Glomerular visceral epithelial cell (primary cell): Measurements from ENCODE around the gene ANKS1A.

Experiments used
- DNase-seq: peaks from one replicate; pipeline ENCODE4 v3.0.0-alpha.2; 2016; ENCODE audit errors: extremely low spot score

The ANKS1A gene

DNA sequence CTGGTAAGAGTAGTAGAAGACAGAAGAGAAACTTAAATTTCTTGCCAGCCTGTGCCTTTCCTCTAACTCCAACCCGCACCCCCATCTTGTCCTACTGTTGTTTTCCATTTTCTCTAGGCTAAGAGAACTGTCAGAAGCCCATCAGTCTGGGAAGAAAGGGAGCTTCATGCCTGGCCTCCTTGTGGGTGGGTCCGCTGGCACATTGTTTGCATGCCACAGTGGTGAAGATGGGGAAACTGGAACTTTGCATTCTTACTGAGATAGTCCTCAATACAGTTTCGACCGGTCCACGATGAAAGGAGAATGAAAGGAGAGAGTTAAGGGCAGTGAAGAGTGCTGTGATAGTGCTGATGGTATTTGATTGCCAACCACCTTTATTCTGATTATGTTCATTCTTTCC is 149.0 kb downstream of the ANKS1A start:
- no peak for DNase-seq

DNA sequence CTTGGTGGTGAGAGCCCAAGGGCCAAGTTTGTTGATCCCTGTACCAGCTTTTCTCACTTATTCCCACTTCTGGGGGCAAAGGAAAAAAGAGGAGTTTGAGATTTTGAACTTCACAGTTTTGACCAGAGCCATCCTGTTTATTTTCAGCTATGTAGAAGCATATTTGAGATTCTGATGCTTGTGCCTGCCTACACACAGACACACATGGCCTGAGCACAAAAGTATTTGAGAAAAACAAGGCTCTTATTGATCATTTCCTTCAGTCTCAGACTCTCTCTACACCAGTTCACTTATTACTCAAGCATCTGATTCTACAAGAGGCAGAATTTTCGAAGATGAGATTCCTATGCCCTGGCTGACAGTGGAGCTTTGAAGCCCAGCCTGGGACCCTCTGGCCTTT is 151.3 kb downstream of the ANKS1A start:
- DNase-seq: no peak

DNA sequence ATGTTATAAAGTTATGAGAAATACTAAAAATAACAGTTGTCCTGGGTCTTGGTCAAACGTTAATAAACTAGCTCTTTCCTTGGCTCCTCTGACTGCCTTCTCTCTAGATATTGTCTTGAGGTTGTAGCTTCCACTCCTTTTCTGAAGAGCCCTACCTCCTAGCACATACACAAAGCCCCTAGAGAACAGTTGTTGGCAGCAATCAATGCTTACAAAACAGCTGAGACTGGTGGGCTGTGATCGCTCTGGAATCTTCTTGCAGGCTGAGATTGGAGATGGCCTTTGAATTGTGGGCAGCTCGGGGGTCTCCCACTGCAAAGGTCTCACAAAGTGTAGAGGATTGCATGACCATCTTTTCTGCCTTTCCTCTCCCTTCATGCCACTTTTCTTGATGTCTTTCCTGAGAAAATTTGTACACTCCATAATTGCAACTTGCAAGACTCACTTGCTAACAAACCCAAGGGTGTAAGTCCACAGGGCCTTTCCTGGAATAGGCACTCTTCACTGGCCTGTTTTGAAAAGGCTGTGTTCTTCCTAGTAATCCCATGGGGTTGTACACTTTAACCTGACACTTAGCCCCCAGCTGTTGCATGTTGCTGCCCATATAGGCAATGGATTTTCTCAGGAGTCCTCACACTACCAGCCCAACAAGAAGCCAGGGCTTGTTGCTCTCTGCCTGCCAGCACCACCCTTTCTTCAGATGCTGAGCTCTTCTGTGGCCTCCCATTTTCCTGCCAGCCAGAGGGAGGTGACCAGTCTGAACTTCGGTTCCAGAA is 152.2 kb downstream of the ANKS1A start:
- DNase-seq: no peak

DNA sequence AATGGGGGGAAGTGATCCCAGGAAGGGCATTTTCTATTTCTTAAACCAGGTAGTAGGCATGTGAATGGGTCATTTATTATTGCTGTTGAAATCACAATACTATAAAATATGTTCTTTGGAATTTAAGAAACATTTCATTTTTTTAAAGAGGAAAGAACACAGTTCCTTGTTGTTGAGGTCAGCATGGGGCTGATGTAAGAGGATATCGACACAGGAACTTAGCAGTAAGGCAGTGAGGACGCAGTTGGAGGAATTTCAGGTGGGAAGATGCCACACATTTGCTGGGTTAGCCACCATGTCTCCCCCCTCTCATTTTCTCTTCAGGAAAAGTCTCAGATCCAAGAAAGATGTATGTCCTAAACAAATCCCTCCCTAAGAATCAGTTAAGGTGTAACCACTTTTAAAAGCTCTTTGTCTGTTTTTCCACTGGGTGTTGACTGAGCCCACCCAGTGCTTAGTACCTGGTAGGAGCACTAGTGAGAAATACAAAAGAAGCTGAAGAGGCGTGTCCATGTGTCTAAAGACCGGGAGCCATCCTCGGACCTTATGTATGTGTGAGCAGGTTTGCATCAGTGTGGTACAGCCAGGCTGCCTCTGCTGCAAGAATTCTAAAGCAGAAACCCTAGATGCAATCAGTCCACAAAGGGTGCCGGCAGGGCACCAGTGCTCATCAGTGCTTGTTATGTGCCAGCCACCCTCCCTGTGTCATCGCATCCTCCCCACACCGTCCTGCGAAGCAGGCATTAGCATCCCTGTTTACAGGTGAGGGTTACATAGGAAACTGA is 153.2 kb downstream of the ANKS1A start:
- DNase-seq: no peak

DNA sequence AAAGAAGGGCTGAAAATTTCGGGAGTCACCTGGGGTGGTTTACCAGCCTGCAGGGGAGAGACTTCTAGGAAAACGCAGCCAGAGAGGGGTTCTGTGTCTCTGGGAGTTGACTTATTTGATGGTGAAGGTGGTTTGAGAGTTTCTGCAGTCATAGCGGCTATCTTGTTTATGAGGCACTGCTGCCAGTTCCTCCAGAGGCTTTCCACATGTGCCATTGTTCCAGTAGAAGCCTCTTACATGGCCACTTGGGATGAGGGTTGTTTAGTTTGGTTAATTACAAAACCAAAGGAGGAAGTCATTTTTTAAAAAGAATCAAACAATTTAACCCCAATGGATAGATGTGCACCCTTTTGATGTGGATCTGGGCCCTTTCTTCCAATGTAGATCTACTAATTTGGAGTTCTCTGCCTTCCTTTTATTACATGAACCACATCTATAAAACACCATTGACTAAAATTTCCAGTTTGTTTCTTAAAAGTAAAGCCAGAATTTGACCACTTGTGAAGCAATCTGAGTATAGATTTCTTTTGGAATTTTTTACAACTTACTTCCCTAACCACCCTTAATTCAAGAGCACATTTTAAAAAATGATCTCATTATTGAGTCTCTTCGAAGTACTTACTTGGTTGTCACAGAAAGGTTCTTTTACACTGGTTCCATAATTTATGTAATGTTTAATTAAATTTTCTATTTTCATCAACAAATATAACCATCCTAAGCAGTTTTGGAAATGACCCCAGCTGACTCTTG is 154.5 kb downstream of the ANKS1A start:
- no peak for DNase-seq

DNA sequence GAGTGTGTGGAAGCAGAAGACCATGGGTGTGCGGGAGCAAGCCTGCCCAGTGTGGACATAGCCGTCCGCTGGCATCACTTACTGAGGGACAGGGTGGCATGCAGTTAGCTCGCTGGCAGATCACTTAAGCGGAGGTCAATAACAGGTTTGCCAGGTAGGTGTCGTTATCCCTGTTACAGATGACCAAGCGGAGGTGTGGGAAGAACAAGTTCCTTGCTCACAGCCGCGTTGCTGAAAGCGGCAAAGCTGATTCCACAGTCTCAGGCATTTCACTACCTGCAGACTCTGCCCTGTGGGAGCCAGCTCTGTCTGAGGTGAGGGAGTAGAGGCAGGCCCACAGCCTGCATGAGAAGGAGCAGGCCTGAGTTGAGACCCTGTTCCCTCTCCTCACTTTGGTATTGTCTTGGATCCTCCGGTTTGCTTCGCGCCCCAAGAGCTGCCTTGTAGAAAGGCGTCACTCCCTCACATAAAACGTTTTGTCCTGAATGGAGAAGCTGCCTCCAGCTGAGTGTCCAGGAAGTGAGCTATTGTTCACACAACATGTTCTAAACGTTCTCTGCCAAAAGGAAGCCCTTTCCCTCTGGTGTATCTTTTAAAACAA is 155.2 kb downstream of the ANKS1A start:
- DNase-seq: no peak

DNA sequence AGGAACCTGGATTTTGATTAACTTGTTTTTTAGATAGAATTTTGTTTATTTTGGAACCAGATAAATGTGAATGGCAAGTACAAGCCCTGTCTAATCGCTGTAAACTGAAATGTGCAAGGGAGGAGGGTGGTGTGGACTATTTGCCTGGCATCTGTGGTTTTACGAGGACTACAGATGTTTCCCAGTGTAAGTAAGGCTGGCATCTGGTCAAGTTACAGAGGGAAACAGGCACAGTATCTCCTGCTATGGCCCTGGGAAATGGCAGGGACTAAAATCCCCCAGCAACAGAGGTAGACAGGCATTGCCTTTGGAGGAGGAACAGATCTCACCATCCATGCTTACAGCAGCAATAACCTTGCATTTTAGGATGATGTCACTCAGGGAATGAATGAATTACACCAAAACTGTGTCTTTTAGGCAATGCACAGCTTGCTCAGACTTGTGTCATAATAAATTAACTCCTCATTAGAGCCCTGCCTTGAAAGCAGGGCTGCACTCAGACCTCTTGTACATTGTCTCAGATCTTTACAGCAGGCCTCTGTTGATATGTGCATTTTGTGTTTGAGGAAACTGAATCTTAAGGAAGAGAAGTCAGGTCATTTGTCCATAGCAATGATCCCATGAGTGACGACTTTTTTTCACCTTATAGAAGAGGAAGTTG is 155.8 kb downstream of the ANKS1A start:
- DNase-seq: no peak

DNA sequence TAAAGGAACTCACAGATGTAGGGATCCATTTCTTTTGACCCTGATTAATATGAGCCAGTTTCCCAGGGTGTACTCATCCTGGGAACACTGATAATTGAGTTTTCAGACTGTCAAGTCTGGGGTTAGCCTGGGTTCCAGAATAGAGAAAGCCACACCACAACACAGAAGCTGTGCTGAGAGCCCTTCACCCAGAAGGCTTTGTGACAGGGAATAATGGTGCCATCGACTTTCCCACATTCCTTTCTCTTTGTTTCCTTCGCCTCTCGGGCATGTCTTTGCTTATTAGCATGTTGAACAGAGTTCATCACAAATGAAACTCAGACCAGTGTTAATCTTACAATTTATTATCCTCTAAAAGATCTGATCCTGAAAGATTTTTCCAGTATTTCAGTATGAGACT is 157.0 kb downstream of the ANKS1A start:
- no peak for DNase-seq

DNA sequence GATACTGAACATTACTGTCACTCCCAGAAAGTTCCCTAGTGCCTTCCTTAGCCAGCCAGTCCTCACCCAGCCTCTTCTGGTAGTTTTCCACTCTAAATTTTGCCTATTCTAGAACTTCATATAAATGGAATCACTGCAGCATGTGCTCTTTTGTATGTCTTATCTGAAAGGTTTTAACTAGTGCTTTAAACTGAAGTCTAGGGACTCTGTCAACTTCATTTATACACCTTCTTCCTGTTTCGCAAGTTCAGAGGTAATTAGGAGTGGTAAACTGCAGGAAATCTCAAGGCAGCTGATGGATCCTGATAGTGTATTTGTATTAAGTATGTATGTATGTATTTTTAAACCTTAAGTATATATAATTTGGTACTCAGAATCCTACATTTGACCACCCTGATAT is 157.8 kb downstream of the ANKS1A start:
- no peak for DNase-seq

DNA sequence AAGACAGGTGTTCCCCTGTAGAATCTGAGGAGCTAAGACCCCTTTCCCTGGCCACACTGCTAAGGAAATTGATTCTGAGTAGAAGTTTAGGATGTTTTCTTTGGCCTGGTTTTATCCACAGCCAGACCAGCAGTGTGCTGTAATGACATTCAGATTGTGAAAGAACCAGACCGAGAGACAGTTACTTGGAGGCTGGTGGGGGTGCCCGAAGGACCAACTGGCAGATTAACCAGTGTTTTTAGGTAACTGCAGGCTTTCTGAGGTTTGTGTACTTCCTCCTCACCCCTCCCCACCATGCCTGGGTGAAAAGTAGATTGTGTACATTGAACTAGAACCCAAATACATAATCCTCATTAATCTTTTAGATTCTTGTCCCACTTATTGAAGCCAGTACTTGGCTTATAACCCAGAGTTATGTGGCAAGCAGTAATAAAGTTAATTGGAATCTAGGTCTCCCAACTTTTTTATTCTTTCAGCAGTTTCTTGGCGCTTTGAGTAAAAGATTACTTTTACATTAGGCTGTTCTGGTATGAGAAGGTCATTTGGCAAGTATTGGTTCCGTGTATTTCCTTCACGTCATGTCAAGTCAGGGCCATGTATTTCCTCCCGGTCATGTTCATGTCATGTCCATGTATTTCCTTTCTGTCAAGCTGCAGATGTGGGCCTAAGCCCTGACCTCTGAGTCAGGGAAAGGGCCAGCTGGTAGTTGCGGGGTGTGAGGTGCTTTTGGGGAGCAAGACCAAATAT is 158.4 kb downstream of the ANKS1A start:
- DNase-seq: no peak

DNA sequence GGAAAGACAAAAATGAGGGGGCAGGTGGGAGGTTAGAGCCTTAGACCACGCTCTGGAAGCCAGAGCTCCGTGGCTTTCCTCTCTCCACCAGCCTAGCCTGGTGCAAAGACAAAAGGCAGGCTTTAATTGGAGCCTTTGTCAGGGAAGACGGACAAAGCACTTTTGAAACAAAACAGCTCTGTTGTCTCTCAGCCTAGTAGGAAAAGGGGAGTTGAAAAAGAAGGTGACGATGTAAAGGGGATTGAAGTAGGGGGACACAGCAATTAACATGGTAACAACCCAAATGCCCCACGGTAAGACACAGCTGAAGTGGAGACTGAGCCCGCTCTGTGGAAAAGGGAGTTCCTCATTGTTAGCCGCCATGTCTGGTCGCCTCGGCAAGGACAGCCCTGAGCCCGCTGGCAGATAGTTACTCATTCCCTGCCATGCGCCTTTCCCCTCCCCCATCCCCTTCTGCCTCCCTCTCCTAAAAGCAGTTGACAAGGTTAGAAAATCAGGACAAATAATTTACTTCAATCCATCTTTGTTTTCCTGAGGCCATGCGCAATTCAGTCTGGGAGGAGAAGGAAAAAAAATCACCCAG is 159.1 kb downstream of the ANKS1A start:
- no peak for DNase-seq

DNA sequence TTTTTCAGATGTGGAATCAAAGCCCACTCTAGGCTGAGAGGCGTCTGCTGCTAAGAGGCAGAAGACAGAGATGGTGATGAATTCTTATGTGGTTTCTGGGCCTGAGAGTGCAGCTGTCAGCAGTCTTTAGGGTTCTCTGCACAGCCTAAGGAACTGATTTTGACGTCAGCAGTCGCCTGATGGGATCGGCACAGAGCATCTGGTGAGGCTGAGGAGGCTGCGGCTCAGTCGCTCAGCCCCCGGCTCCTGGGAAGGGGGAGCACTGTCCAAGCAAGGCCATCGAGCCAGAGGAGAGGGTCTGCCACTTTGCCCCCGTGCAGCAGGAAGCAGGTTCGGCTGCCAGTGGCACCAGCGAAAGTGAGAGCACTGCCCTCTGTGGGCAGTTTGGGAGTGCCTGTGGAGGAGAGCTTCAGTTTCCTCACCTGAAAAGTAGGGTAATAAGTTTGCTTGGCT is 159.6 kb downstream of the ANKS1A start:
- DNase-seq: no peak

DNA sequence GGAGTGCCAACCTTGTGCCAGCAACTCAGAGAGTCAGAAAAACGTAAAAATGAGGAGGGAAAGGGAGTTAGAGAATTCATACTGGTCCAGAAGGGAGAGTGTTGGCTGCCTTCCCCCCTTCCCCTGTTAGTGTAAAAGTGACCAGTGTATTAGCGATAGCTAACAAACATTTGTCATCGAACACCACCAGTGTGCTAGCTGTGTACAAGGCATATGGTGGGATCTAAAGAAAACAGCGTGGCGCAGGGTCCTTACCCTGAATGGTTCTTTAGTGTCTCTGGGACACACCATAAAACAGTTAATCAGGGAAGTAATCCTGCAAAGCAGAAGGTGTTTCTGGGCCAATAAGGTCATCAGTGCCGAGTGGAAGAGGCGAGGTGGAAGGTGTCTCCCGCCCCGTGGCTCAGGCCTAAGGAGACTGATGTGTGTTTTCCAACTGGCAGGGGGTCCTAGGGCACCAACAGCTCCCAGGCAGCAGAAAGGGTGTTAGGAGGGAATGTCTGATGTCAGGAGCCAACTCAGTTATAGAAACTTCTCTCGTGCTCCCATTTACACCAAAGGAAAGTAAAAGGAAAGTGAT is 160.2 kb downstream of the ANKS1A start:
- DNase-seq: no peak

DNA sequence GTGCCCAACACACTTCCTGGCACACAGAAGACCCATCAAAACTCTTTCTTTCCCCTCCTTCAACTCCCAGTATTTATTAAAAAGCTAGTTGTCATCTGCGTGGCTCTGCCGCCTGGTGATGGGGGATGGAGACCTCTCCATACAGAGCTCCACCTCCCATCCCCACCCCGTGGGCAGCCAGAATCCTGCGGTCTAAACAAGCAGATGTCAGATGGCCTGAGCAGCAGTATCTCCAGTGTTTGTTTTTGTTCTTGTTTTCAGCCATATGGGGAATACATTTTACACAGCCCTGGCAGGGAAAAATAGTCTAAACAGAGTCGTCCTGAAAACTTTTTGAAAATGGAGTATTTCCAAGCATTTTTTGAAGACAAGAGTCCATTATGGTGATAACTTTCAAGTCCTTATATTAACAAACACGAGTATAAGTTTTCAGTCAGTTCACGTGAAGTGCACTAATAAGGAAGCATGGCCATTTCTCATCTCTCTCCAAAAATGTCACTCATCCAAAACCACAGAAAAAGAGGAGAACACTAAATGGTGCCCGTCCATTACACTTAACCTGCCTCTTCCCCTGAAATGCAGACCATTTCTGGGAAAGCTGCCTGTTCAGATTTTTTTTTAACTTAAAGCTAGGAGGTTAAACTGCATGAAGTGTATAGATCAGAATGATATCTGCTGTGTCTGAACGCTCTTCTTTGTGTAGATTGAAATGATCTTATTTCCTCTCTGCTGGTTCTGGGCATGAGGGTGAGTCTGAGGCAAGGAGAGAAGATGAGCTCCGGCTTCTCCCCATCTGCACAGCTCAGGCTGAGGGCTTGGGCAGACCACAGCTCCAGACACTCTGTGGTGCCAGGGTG is 161.1 kb downstream of the ANKS1A start:
- no peak for DNase-seq

DNA sequence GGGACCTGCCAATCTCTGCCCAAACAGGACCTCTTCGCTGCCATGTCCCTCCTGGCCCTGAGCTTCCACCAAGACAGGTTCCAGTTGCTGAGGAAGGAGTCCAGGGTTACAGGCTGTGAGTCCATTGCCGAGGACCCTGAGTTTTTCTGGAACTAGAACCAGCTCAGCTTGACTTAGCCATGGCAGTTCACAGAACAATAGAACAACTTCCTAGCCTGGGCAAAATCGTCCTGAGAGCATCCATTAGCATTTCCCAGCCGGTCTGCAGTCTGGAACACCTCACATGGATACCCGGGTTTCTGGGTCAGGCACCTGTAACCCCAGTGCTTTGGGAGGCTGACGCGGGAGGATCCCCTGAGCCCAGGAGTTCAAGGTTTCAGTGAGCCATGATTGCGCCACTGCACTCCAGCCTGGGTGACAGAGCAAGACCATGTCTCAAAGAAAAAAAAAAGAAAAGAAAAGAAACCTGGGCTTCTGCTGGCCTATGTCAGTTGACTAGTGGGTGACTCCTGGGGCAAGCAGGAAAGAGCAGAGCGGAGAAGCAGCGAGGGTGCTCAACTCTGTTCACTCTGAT is 161.8 kb downstream of the ANKS1A start:
- DNase-seq: no peak

DNA sequence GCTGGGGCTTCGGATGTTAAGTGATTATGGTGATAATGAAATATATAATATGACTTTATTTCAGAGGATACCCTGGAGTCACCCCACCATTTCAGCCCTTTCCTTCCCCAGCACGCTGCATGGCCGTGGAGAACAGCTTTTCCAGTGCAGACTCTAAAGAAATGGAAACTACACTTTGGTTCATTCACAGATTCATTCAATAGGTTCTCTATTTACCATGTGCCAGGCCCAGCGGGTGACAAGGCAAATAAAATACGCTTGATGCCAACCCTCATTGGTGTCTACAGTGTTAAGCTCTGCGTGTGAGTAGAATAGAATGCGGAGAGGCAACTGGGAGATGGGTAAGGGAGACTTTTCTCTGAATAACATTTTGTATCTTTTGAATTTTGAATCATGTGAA is 162.3 kb downstream of the ANKS1A start:
- no peak for DNase-seq

DNA sequence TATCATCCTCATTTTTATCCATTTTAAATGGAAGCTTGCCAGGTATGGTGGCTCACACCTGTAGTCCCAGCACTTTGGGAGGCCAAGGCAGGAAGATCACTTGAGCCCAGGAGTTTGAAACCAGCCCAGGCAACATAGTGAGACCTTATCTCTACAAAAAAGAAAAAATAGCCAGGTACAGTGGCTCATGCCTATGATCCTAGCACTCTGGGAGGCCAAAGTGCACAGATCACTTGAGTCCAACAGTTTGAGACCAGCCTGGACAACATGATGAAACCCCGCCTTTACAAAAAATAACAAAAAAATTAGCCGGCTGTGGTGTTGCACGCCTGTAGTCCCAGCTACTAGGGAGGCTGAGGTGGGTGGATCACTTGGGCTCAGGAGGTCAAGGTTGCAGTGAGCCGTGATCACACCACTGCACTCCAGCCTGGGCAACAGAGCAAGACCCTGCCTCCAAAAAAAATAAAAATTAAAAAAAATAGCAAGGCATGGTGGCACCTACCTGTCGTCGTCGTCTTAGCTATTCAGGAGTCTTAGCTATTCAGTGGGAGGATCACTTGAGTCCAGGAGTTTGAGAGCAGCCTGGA is 163.0 kb downstream of the ANKS1A start:
- no peak for DNase-seq
